OCI-LY1 (cell line): ENCODE data around the gene PDE12.

Experiments used
- CTCF ChIP-seq: fragments of 200-600 bp; sonication (generic), shearing (Covaris generic); IDR thresholded peaks from 2 replicates; pipeline ENCODE4 v1.5.1; 2017; ENCODE audit warnings: mild to moderate bottlenecking, antibody characterized with exemption, low read length, moderate library complexity, mixed read lengths
- EZH2 ChIP-seq: fragments of 200-600 bp; sonication (generic), shearing (Covaris generic); IDR thresholded peaks from 2 replicates; pipeline ENCODE4 v1.8.0; 2017; ENCODE audit warnings: borderline replicate concordance, mixed run types, mild to moderate bottlenecking, antibody characterized with exemption, low read length, moderate library complexity, mixed read lengths

GRCh38 chr3:57616233-57616632, 60.2 kb downstream of the PDE12 start:
- no peak for TF ChIP-seq CTCF
- no peak for TF ChIP-seq EZH2
